WTC11 (cell line): ENCODE measurements around the gene OR10A4.

Source experiments
- HMGA2 ChIP-seq: fragments of 250-450 bp; sonication (Bioruptor Pico); IDR thresholded peaks from 2 replicates; pipeline ENCODE4 v1.4.0; 2021; ENCODE audit warnings: mild to moderate bottlenecking, moderate library complexity
- JUN ChIP-seq: sonication (generic); formaldehyde crosslinking; IDR thresholded peaks from 2 replicates; pipeline ENCODE4 v1.8.0; 2023; ENCODE audit warnings: mild to moderate bottlenecking, missing genetic modification reagents
- KAT7 ChIP-seq: sonication (generic); formaldehyde crosslinking; IDR thresholded peaks from 2 replicates; pipeline ENCODE4 v1.8.1; 2023; ENCODE audit warnings: missing genetic modification reagents, mild to moderate bottlenecking, borderline replicate concordance
- NFE2L1 ChIP-seq: sonication (generic); formaldehyde crosslinking; IDR thresholded peaks from 2 replicates; pipeline ENCODE4 v1.8.1; 2023; ENCODE audit warnings: missing genetic modification reagents
- ZNF396 ChIP-seq: fragments of 250-450 bp; sonication (Bioruptor Pico); IDR thresholded peaks from 2 replicates; pipeline ENCODE4 v1.8.0; 2021; ENCODE audit warnings: mild to moderate bottlenecking, moderate library complexity, borderline replicate concordance
- TF ChIP-seq, protein P1 (sequence below): fragments of 200-600 bp; IDR thresholded peaks from 2 replicates; pipeline ENCODE4 v1.8.0; 2022; ENCODE audit warnings: antibody characterized with exemption
- TF ChIP-seq, protein P2 (sequence below): fragments of 250-450 bp; sonication (Bioruptor Pico); IDR thresholded peaks from 2 replicates; pipeline ENCODE4 v1.9.0; 2021; ENCODE audit warnings: mild to moderate bottlenecking, borderline replicate concordance
- TF ChIP-seq, protein P3 (sequence below): fragments of 250-450 bp; sonication (Bioruptor Pico); IDR thresholded peaks from 2 replicates; pipeline ENCODE4 v2.1.2; 2022; ENCODE audit warnings: mild to moderate bottlenecking, moderate library complexity
- TF ChIP-seq, protein P4 (sequence below): sonication (generic); formaldehyde crosslinking; IDR thresholded peaks from 2 replicates; pipeline ENCODE4 v1.8.0; 2022; ENCODE audit warnings: mild to moderate bottlenecking, missing genetic modification reagents
- TF ChIP-seq, protein P5 (sequence below): fragments of 250-450 bp; sonication (Bioruptor Pico); IDR thresholded peaks from 2 replicates; pipeline ENCODE4 v1.9.0; 2021; ENCODE audit warnings: moderate library complexity, mild to moderate bottlenecking, inconsistent platforms, borderline replicate concordance
- TF ChIP-seq, protein P6 (sequence below): sonication (generic); formaldehyde crosslinking; conservative IDR thresholded peaks from 2 replicates; pipeline ENCODE4 v1.8.1; 2022; ENCODE audit warnings: mild to moderate bottlenecking, missing genetic modification reagents
- TF ChIP-seq, protein P7 (sequence below): sonication (generic); formaldehyde crosslinking; IDR thresholded peaks from 2 replicates; pipeline ENCODE4 v1.8.0; 2022; ENCODE audit warnings: mild to moderate bottlenecking, missing genetic modification reagents
- TF ChIP-seq, protein P8 (sequence below): sonication (generic); formaldehyde crosslinking; IDR thresholded peaks from 2 replicates; pipeline ENCODE4 v1.8.1; 2022; ENCODE audit warnings: low read depth, mild to moderate bottlenecking, moderate library complexity, missing genetic modification reagents, borderline replicate concordance

DNA sequence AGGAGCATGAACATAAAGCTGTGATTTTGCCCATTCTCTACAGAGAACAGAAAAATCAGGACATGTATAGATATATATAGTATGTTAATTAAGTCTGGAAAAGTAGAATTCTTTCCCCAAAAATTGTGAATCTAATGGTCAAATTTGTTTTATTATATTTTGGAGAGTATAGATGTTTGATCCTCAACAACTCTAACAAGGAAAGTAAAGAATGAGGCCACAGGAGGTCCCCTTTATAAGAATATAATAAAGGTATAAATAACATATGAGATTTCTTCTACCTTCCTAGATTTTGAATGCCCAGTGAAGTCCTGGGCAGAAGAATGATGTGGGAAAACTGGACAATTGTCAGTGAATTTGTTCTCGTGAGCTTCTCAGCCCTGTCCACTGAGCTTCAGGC, at the start of gene OR10A4:
- TF ChIP-seq, protein P1, sequence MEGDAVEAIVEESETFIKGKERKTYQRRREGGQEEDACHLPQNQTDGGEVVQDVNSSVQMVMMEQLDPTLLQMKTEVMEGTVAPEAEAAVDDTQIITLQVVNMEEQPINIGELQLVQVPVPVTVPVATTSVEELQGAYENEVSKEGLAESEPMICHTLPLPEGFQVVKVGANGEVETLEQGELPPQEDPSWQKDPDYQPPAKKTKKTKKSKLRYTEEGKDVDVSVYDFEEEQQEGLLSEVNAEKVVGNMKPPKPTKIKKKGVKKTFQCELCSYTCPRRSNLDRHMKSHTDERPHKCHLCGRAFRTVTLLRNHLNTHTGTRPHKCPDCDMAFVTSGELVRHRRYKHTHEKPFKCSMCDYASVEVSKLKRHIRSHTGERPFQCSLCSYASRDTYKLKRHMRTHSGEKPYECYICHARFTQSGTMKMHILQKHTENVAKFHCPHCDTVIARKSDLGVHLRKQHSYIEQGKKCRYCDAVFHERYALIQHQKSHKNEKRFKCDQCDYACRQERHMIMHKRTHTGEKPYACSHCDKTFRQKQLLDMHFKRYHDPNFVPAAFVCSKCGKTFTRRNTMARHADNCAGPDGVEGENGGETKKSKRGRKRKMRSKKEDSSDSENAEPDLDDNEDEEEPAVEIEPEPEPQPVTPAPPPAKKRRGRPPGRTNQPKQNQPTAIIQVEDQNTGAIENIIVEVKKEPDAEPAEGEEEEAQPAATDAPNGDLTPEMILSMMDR = no peak
- TF ChIP-seq, protein P2, sequence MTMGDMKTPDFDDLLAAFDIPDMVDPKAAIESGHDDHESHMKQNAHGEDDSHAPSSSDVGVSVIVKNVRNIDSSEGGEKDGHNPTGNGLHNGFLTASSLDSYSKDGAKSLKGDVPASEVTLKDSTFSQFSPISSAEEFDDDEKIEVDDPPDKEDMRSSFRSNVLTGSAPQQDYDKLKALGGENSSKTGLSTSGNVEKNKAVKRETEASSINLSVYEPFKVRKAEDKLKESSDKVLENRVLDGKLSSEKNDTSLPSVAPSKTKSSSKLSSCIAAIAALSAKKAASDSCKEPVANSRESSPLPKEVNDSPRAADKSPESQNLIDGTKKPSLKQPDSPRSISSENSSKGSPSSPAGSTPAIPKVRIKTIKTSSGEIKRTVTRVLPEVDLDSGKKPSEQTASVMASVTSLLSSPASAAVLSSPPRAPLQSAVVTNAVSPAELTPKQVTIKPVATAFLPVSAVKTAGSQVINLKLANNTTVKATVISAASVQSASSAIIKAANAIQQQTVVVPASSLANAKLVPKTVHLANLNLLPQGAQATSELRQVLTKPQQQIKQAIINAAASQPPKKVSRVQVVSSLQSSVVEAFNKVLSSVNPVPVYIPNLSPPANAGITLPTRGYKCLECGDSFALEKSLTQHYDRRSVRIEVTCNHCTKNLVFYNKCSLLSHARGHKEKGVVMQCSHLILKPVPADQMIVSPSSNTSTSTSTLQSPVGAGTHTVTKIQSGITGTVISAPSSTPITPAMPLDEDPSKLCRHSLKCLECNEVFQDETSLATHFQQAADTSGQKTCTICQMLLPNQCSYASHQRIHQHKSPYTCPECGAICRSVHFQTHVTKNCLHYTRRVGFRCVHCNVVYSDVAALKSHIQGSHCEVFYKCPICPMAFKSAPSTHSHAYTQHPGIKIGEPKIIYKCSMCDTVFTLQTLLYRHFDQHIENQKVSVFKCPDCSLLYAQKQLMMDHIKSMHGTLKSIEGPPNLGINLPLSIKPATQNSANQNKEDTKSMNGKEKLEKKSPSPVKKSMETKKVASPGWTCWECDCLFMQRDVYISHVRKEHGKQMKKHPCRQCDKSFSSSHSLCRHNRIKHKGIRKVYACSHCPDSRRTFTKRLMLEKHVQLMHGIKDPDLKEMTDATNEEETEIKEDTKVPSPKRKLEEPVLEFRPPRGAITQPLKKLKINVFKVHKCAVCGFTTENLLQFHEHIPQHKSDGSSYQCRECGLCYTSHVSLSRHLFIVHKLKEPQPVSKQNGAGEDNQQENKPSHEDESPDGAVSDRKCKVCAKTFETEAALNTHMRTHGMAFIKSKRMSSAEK (CRISPR knock-in tag) = no peak
- no peak for TF ChIP-seq ZNF396
- no peak for TF ChIP-seq NFE2L1 (CRISPR knock-in tag)
- TF ChIP-seq, protein P3, sequence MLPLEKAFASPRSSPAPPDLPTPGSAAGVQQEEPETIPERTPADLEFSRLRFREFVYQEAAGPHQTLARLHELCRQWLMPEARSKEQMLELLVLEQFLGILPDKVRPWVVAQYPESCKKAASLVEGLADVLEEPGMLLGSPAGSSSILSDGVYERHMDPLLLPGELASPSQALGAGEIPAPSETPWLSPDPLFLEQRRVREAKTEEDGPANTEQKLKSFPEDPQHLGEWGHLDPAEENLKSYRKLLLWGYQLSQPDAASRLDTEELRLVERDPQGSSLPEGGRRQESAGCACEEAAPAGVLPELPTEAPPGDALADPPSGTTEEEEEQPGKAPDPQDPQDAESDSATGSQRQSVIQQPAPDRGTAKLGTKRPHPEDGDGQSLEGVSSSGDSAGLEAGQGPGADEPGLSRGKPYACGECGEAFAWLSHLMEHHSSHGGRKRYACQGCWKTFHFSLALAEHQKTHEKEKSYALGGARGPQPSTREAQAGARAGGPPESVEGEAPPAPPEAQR (CRISPR knock-in tag) = no peak
- TF ChIP-seq HMGA2 (CRISPR knock-in tag) = no peak
- TF ChIP-seq, protein P4, sequence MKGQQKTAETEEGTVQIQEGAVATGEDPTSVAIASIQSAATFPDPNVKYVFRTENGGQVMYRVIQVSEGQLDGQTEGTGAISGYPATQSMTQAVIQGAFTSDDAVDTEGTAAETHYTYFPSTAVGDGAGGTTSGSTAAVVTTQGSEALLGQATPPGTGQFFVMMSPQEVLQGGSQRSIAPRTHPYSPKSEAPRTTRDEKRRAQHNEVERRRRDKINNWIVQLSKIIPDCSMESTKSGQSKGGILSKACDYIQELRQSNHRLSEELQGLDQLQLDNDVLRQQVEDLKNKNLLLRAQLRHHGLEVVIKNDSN = no peak
- no peak for TF ChIP-seq KAT7 (CRISPR knock-in tag)
- TF ChIP-seq, protein P5, sequence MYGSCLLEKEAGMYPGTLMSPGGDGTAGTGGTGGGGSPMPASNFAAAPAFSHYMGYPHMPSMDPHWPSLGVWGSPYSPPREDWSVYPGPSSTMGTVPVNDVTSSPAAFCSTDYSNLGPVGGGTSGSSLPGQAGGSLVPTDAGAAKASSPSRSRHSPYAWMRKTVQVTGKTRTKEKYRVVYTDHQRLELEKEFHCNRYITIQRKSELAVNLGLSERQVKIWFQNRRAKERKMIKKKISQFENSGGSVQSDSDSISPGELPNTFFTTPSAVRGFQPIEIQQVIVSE = no peak
- TF ChIP-seq, protein P6, sequence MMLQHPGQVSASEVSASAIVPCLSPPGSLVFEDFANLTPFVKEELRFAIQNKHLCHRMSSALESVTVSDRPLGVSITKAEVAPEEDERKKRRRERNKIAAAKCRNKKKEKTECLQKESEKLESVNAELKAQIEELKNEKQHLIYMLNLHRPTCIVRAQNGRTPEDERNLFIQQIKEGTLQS (CRISPR knock-in tag) = no peak
- TF ChIP-seq, protein P7, sequence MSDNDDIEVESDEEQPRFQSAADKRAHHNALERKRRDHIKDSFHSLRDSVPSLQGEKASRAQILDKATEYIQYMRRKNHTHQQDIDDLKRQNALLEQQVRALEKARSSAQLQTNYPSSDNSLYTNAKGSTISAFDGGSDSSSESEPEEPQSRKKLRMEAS (CRISPR knock-in tag) = no peak
- TF ChIP-seq, protein P8, sequence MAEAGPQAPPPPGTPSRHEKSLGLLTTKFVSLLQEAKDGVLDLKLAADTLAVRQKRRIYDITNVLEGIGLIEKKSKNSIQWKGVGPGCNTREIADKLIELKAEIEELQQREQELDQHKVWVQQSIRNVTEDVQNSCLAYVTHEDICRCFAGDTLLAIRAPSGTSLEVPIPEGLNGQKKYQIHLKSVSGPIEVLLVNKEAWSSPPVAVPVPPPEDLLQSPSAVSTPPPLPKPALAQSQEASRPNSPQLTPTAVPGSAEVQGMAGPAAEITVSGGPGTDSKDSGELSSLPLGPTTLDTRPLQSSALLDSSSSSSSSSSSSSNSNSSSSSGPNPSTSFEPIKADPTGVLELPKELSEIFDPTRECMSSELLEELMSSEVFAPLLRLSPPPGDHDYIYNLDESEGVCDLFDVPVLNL (CRISPR knock-in tag) = no peak
- TF ChIP-seq JUN (CRISPR knock-in tag) = no peak
